ENCODE data around the gene RGS8. TPM values are rescaled to one million over a fixed set of nuclear protein-coding genes. Genes with fewer than 3 reads are reported as not detected.

RGS8 gene
- total RNA-seq, 2 donors from 2014 or later: 5.6 to 25.0 TPM

GRCh38 chr1:182718311-182718710, 33.9 kb upstream of the RGS8 start:
- H3K36me3 Mint-ChIP-seq (ENCODE audit: low read depth): no peaks in the 10 kb centered on the region
- TF ChIP-seq CTCF (conservative IDR thresholded peaks at IDR 0.05): peak; percentile 53
- Histone ChIP-seq H3K9ac (ENCODE audit: extremely low read depth, low read length, poor library complexity, severe bottlenecking) (no peak overlapping the region), H3K27ac (ENCODE audit: low read depth, low read length) (no peak overlapping the region), H3K27me3 (ENCODE audit: control insufficient read depth, insufficient read depth, low read length, poor library complexity, severe bottlenecking) (no peaks in the 10 kb centered on the region), H3K4me3 (ENCODE audit: low read length) (no peak overlapping the region), H3K4me1 (ENCODE audit: control insufficient read depth, insufficient read depth, low read length) (peaks cover 7% of the 10 kb centered on the region), H3K9me3 (ENCODE audit: control insufficient read depth, low read length) (no peaks in the 10 kb centered on the region), H3K36me3 (ENCODE audit: control insufficient read depth, insufficient read depth, low read length) (no peaks in the 10 kb centered on the region)
- H3K27ac Mint-ChIP-seq: no peak overlapping the region
- peaks cover 12% of the 10 kb centered on the region for H3K4me1 Mint-ChIP-seq
- H3K9me3 Mint-ChIP-seq: no peaks in the 10 kb centered on the region
- H3K4me3 Mint-ChIP-seq: no peak overlapping the region
- no peak for DNase-seq
- H3K27me3 Mint-ChIP-seq (ENCODE audit: insufficient read depth): no peaks in the 10 kb centered on the region
- WGBS, 2 experiments (ENCODE audit: insufficient coverage in 1 of 2, insufficient read length in 1 of 2): 94 to 100% methylated on average over 1 to 2 of the region's 2 CpGs

- WGBS, 2 experiments (ENCODE audit: insufficient coverage in 1 of 2, insufficient read length in 1 of 2): 91 to 100% methylated on average over 2 to 4 of the region's 4 CpGs
- Histone ChIP-seq H3K4me1 (ENCODE audit: control insufficient read depth, insufficient read depth, low read length) (peaks cover 7% of the 10 kb centered on the region), H3K4me3 (ENCODE audit: low read length) (no peak overlapping the region), H3K36me3 (ENCODE audit: control insufficient read depth, insufficient read depth, low read length) (no peaks in the 10 kb centered on the region), H3K9me3 (ENCODE audit: control insufficient read depth, low read length) (no peaks in the 10 kb centered on the region), H3K27ac (ENCODE audit: low read depth, low read length) (no peak overlapping the region), H3K27me3 (ENCODE audit: control insufficient read depth, insufficient read depth, low read length, poor library complexity, severe bottlenecking) (no peaks in the 10 kb centered on the region), H3K9ac (ENCODE audit: extremely low read depth, low read length, poor library complexity, severe bottlenecking) (no peak overlapping the region)
- no peak for DNase-seq
- Mint-ChIP-seq H3K27ac (no peak overlapping the region), H3K36me3 (ENCODE audit: low read depth) (no peaks in the 10 kb centered on the region), H3K9me3 (no peaks in the 10 kb centered on the region), H3K4me1 (peaks cover 12% of the 10 kb centered on the region), H3K4me3 (no peak overlapping the region), H3K27me3 (ENCODE audit: insufficient read depth) (no peaks in the 10 kb centered on the region)
- TF ChIP-seq CTCF (conservative IDR thresholded peaks at IDR 0.05): no peak
Observed at GRCh38 chr1:182716740-182717720, 32.6 kb upstream of the RGS8 start.

GRCh38 chr1:182715531-182715930, 31.1 kb upstream of the RGS8 start:
- peaks cover 21% of the 10 kb centered on the region for H3K4me1 Mint-ChIP-seq
- no peak overlapping the region for H3K27ac ChIP-seq (ENCODE audit: low read depth, low read length)
- no peak overlapping the region for H3K4me3 Mint-ChIP-seq
- WGBS, 2 experiments (ENCODE audit: insufficient coverage in 1 of 2, insufficient read length in 1 of 2): 71 to 90% methylated on average over 1 to 2 of the region's 2 CpGs
- no peak overlapping the region for H3K27ac Mint-ChIP-seq
- no peaks in the 10 kb centered on the region for H3K36me3 ChIP-seq (ENCODE audit: control insufficient read depth, insufficient read depth, low read length)
- no peak for DNase-seq
- H3K9me3 ChIP-seq (ENCODE audit: control insufficient read depth, low read length): no peaks in the 10 kb centered on the region
- H3K27me3 ChIP-seq (ENCODE audit: control insufficient read depth, insufficient read depth, low read length, poor library complexity, severe bottlenecking): no peaks in the 10 kb centered on the region
- H3K4me1 ChIP-seq (ENCODE audit: control insufficient read depth, insufficient read depth, low read length): peaks cover 7% of the 10 kb centered on the region
- H3K9me3 Mint-ChIP-seq: no peaks in the 10 kb centered on the region
- TF ChIP-seq CTCF (conservative IDR thresholded peaks at IDR 0.05): no peak
- H3K4me3 ChIP-seq (ENCODE audit: low read length): no peak overlapping the region
- no peak overlapping the region for H3K9ac ChIP-seq (ENCODE audit: extremely low read depth, low read length, poor library complexity, severe bottlenecking)
- peaks cover under 1% of the 10 kb centered on the region for H3K27me3 Mint-ChIP-seq (ENCODE audit: insufficient read depth)
- no peaks in the 10 kb centered on the region for H3K36me3 Mint-ChIP-seq (ENCODE audit: low read depth)

All from endodermal cell (in vitro differentiated cells).